T follicular helper cell (primary cell): ENCODE data around the gene SARS1.

Experiments
- DNase-seq: peaks from one replicate; pipeline ENCODE4 v3.0.0-alpha.2; 2020; ENCODE audit warnings: low read depth

SARS1 gene

DNA sequence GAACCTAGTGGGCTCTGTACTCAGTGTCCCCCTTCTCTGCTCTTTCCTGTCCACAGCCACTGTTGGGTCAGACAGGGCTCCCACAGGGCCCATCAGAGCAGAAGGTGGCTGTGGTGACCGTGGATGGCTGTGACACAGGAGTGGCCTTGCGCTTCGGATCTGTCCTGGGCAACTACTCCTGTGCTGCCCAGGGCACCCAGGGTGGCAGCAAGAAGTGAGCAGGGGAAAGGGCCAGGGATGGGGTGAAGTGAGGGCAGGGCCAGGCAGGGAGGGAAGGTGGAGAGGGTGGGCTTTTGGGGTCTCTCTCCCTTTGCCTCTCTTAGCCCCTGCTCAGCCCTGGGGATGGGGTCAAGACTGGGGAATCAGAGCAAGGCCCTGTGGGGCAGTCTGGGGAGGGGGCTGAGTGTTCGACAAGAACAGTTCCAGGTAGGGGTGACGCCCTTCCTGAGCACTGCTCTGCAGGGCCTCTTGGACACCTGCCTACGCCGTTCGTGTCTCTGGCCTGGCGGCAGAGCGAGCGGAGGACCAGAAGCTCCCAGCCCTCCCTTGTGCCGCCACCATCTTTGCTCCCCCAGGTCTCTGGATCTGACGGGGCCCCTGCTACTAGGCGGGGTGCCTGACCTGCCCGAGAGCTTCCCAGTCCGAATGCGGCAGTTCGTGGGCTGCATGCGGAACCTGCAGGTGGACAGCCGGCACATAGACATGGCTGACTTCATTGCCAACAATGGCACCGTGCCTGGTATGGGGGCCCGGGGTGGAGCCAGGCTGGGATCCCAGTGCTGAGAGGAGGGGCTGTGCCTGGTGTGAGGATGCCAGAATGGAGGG lies 48.7 kb downstream of the SARS1 start:
- DNase-seq: no peak

DNA sequence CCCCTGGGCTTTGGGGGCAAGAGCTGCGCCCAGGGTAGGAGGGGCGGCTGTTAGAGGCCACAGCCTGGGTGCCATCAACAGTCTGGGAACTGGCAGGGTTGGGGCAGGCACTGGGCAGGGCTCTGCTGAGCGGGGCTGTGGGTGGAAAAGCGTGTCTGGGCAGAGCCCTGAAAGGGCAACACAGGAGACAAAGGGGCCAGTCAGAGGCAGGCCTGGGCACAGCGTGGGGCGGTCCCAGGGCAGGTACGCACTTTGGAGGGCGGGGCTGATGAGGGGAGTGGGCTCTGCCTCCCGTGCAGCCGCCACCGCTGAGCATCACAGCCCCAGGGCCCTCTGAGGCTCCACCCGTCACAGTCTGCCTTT lies 49.5 kb downstream of the SARS1 start:
- no peak for DNase-seq

GRCh38 chr1:109263597-109264378 lies 50.1 kb downstream of the SARS1 start:
- peak; percentile 59 for DNase-seq

DNA sequence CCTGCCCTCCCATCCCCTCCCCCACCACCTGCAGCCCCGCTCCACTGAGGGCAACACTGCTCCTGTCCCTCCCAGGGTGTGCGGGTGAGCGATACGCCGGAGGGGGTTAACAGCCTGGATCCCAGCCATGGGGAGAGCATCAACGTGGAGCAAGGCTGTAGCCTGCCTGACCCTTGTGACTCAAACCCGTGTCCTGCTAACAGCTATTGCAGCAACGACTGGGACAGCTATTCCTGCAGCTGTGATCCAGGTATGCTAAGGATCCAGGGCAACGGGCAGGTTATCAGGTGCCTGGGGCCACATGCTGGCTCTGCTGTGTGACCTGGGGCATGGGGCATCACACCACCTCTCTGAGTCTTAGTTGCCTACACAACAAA lies 50.6 kb downstream of the SARS1 start:
- DNase-seq: no peak

- no peak for DNase-seq
Observed at GRCh38 chr1:109265016-109265415, 51.3 kb downstream of the SARS1 start.

DNA sequence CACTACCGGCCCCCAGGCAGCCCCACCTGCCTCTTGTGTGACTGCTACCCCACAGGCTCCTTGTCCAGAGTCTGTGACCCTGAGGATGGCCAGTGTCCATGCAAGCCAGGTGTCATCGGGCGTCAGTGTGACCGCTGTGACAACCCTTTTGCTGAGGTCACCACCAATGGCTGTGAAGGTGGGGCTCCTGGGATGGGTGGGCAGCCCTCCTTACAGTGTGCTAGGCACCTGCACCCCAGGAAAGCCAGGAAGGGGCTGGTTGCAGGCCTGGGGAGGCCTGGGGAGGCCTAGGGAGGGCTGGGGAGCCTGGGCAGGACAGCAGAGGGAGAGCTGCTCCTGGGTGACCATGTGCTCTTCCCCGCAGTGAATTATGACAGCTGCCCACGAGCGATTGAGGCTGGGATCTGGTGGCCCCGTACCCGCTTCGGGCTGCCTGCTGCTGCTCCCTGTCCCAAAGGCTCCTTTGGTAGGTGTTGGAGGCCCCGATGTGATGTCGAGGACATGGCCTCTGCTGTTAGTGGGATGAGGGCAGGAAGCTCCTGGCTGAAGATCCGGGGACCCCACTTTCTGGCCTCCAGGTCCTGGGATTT lies 52.1 kb downstream of the SARS1 start:
- DNase-seq: no peak

GRCh38 chr1:109266965-109267364 lies 53.2 kb downstream of the SARS1 start:
- DNase-seq: no peak

DNA sequence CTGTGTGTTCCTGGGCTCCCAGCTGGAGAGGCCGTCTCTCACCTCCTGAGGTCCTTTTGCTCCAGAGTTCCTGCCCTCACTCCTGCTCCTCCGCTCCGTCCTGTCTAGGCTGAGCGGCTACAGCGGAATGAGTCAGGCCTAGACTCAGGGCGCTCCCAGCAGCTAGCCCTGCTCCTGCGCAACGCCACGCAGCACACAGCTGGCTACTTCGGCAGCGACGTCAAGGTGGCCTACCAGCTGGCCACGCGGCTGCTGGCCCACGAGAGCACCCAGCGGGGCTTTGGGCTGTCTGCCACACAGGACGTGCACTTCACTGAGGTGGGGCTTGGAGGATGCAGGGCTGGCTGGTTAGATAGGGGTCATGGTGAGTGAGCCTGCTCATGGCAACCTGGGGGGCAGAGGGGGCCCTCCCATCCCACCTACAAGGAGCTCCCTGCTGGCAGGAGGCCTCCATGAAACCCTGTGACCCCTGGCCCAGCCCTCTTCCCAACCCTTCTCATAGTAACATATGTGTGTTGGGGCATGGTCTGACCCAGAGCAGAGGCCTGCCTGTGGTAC lies 54.1 kb downstream of the SARS1 start:
- DNase-seq: no peak

GRCh38 chr1:109268431-109269211 lies 54.9 kb downstream of the SARS1 start:
- DNase-seq: no peak

GRCh38 chr1:109269212-109269980 lies 55.7 kb downstream of the SARS1 start:
- DNase-seq: no peak

- no peak for DNase-seq
Observed at GRCh38 chr1:109269981-109270622, 56.4 kb downstream of the SARS1 start.

GRCh38 chr1:109270623-109271317 lies 57.1 kb downstream of the SARS1 start:
- DNase-seq: no peak

DNA sequence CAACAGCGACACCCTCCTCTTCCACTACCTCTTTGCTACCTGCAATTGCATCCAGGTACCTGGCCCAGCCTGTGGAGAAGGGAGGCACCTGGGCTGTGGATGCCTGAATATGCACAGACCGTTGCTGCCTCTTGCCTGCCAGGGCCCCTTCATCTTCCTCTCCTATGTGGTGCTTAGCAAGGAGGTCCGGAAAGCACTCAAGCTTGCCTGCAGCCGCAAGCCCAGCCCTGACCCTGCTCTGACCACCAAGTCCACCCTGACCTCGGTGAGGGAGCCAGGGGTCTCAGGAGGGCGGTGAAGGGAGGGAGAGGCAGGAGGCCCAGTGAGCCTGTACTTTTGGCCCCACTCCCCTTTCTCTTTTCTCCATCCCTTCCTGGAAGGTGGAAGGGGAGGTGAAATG lies 57.7 kb downstream of the SARS1 start:
- DNase-seq: no peak

- no peak for DNase-seq
Observed at GRCh38 chr1:109272021-109272799, 58.5 kb downstream of the SARS1 start.

GRCh38 chr1:109272831-109273547 lies 59.3 kb downstream of the SARS1 start:
- DNase-seq: no peak

DNA sequence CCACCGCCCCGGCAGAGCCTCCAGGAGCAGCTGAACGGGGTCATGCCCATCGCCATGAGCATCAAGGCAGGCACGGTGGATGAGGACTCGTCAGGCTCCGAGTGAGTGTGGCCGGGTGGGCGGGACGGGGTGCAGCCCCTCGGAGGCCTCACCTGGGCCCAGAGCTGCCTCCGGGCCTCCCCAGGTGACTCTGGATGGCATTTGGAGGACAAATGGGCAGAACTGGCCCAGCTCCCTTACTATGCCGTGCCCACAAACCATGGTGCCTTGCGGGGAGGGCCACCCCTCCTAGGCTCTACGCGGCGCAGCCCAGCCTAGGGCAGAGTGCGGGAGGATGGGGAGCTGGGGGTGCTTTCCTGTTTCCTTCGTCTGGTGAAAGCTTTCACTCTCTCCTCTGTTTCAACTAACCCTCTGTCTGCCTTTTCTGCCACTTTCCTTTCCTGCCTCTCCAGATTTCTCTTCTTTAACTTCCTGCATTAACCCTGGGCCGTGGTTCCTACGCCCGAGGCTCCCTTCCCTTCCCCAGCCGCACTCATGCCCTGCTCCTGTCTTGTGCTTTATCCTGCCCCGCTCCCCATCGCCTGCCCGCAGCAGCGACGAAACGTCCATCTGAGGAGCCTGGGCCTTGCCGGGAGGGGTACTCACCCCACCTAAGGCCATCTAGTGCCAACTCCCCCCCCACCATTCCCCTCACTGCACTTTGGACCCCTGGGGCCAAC lies 60.0 kb downstream of the SARS1 start:
- no peak for DNase-seq

GRCh38 chr1:109274533-109275476 lies 61.1 kb downstream of the SARS1 start:
- no peak for DNase-seq
